K562 (cell line): ENCODE results near the gene BIRC5. TPM values are rescaled to one million over a fixed set of nuclear protein-coding genes. Genes with fewer than 3 reads are reported as not detected.

Source experiments
- ATAC-seq: fragments of 200-7000 bp; cut with Tn5 transposase; 3 replicates; pipeline ENCODE4 v1.9.1; 2020; ENCODE audit warnings: moderate library complexity
- BruUV-seq: library from RNA; stranded (reverse); fragments of 400-500 nt; replicated peaks from 2 replicates; lab custom pipeline; 2021; lab: Mats Ljungman, UMichigan
- CTCF ChIA-PET: fragments of 300-600 bp; formaldehyde crosslinking; extraction: SDS; loops from one replicate; lab custom pipeline; 2021; ENCODE audit warnings: low intra/inter-chr PET ratio; lab: Yijun Ruan, JAX
- POLR2A ChIA-PET: fragments of 300-600, 350-650 bp; sonication (Branson Sonifier 250); formaldehyde crosslinking; extraction: SDS; loops from one replicate; lab custom pipeline; 2021; ENCODE audit warnings: antibody characterized with exemption, inconsistent platforms; lab: Yijun Ruan, JAX
- DNase-seq, 4 experiments: peaks; one replicate each; pipeline versions ENCODE4 v3.0.0 to v3.0.0-alpha.2; 2011 to 2018; ENCODE audit warnings: low spot score in 3 of 4, mixed read lengths in 3 of 4; ENCODE audit errors: extremely low read depth in 1 of 4
- FAIRE-seq: peaks from 2 replicates; lab custom pipeline; 2011; peaks lifted over from hg19 to GRCh38; lab: Jason Lieb, UNC
- H2AFZ ChIP-seq: 2 replicates; pipeline ENCODE4 v1.6.0; 2011; ENCODE audit warnings: low read depth, low read length, control low read depth, inconsistent platforms
- H3K27ac ChIP-seq: fragments of 200-600 bp; 3 replicates; pipeline ENCODE4 v1.8.0; 2011; ENCODE audit warnings: low read depth, mild to moderate bottlenecking, control low read depth, inconsistent platforms, low read length, moderate library complexity, mixed read lengths; ENCODE audit errors: extremely low read depth
- H3K27me3 ChIP-seq, 2 experiments: fragments of 300-600 bp in 1 of 2; 2 replicates in 1 of 2; 3 replicates in 1 of 2; pipeline versions ENCODE4 v1.6.0 to v1.8.0; 2011; ENCODE audit warnings: inconsistent platforms in 2 of 2, low read length in 2 of 2, mild to moderate bottlenecking in 1 of 2, mixed read lengths in 1 of 2, moderate library complexity in 1 of 2; ENCODE audit not compliant: control insufficient read depth in 2 of 2, insufficient read depth in 2 of 2
- H3K36me3 ChIP-seq: fragments of 300-600 bp; 3 replicates; pipeline ENCODE4 v1.8.0; 2011; ENCODE audit warnings: mild to moderate bottlenecking, low read length, inconsistent platforms; ENCODE audit not compliant: control insufficient read depth, insufficient read depth
- H3K4me1 ChIP-seq, 2 experiments: fragments of 200-600 bp in 1 of 2; replicated peaks in 1 of 2; 2 replicates in 1 of 2; 3 replicates in 1 of 2; pipeline versions ENCODE4 v1.5.1 to v1.8.0; 2011; ENCODE audit warnings: inconsistent platforms in 2 of 2, low read length in 2 of 2, mild to moderate bottlenecking in 1 of 2, mixed read lengths in 1 of 2, moderate library complexity in 1 of 2; ENCODE audit not compliant: control insufficient read depth in 2 of 2, insufficient read depth in 2 of 2
- H3K4me2 ChIP-seq: 2 replicates; pipeline ENCODE4 v1.6.1; 2011; ENCODE audit warnings: low read length, control low read depth, inconsistent platforms, mixed read lengths; ENCODE audit not compliant: insufficient read depth
- H3K4me3 ChIP-seq: fragments of 200-600 bp; sonication (generic), shearing (Covaris generic); 2 replicates; pipeline ENCODE4 v1.5.1; 2016; ENCODE audit warnings: control low read depth, inconsistent platforms
- H3K79me2 ChIP-seq: fragments of 200-600 bp; 3 replicates; pipeline ENCODE4 v1.8.0; 2011; ENCODE audit warnings: low read length, inconsistent platforms; ENCODE audit not compliant: control insufficient read depth, insufficient read depth
- H3K9ac ChIP-seq, 2 experiments: 2 replicates each; pipeline versions ENCODE4 v1.6.0 to v1.6.1; 2011; ENCODE audit warnings: low read depth in 2 of 2, low read length in 2 of 2, control low read depth in 1 of 2, inconsistent platforms in 1 of 2, mild to moderate bottlenecking in 1 of 2, mixed read lengths in 1 of 2; ENCODE audit not compliant: insufficient read depth in 1 of 2
- H3K9me1 ChIP-seq: one replicate; pipeline ENCODE4 v1.6.0; 2011; ENCODE audit warnings: inconsistent platforms, mild to moderate bottlenecking, low read length, moderate library complexity; ENCODE audit not compliant: control insufficient read depth, insufficient read depth
- H3K9me3 ChIP-seq: replicated peaks from 2 replicates; pipeline ENCODE4 v1.5.1; 2011; ENCODE audit warnings: low read depth, low read length, inconsistent platforms; ENCODE audit not compliant: control insufficient read depth, insufficient read depth
- H4K20me1 ChIP-seq: replicated peaks from 2 replicates; pipeline ENCODE4 v1.6.1; 2011; ENCODE audit warnings: low read length, inconsistent platforms, mixed read lengths; ENCODE audit not compliant: control insufficient read depth, insufficient read depth
- HMG20A ChIP-seq: fragments of 450-650 bp; formaldehyde crosslinking; conservative IDR thresholded peaks from 2 replicates; pipeline ENCODE4 v1.4.0; 2020; ENCODE audit warnings: mild to moderate bottlenecking, mixed read lengths
- JUNB ChIP-seq: fragments of 450-650 bp; formaldehyde crosslinking; conservative IDR thresholded peaks from 2 replicates; pipeline ENCODE4 v1.4.0; 2020; ENCODE audit warnings: mild to moderate bottlenecking
- XRCC4 ChIP-seq: IDR thresholded peaks from one replicate; pipeline ENCODE4 v1.6.1; 2011; ENCODE audit not compliant: insufficient read depth, insufficient read length; ENCODE audit errors: extremely low read depth
- WGBS: fragments of 100-300 bp; shearing (Covaris generic); methylation state at CpG from one replicate; pipeline ENCODE4 v1.1.6; 2016; ENCODE audit warnings: low coverage, mixed read lengths; ENCODE audit not compliant: insufficient coverage; ENCODE audit errors: missing lambda C conversion rate; 5-methylcytosine and 5-hydroxymethylcytosine counted together
- in situ Hi-C: fragments of 300-500 bp; cut with MboI; formaldehyde crosslinking; loops from 4 replicates; pipeline ENCODE4 v1.15.0; 2018; ENCODE audit warnings: inconsistent platforms, mixed read lengths
- intact Hi-C: fragments of 100-400 bp; cut with micrococcal nuclease; formaldehyde crosslinking; loops from 2 replicates; pipeline ENCODE4 v1.14.2; 2022
- polyA plus RNA-seq, 8 experiments: library from polyadenylated mRNA; depleted of rRNA in 4 of 8; stranded (reverse) in 5 of 8; unstranded in 3 of 8; fragments of >200 nt; fragmentation: Nextera tagmentation in 2 of 8; fragmentation: Illumina TruSeq in 1 of 8; extraction: Ambion mirVana in 2 of 8; extraction: Trizol in 1 of 8; gene quantifications; 2 replicates each; pipeline versions ENCODE4 v1.2.1 to v1.2.3, GENCODE V29; 2011 to 2014; ENCODE audit warnings: inconsistent platforms in 1 of 8, missing spikeins in 1 of 8
- total RNA-seq, 7 experiments: library from RNA; depleted of rRNA in 6 of 7; stranded (reverse); fragments of >200 nt in 6 of 7; fragmentation: Illumina TruSeq in 2 of 7; extraction: Trizol in 2 of 7; gene quantifications; 2 replicates each; pipeline versions ENCODE4 v1.2.1 to v1.2.3, GENCODE V29; 2011 to 2021; ENCODE audit warnings: low replicate concordance in 1 of 7
- TF ChIP-seq, protein P1 (sequence below): sonication (generic); formaldehyde crosslinking; IDR thresholded peaks from 2 replicates; pipeline ENCODE4 v1.8.1; 2023; ENCODE audit warnings: mild to moderate bottlenecking, missing genetic modification reagents

Gene BIRC5
- total and polyA plus RNA-seq, 9 of the 15 experiments (the other 6 are each of a cell fraction or from before 2014, with no cell fraction given), result 64.4 to 140 (median 101) TPM

GRCh38 chr17:78223765-78224164 lies 9.7 kb downstream of the BIRC5 start:
- BruUV-seq, result no TSS peak
- Histone ChIP-seq H3K9me1 (no peaks in the 10 kb centered on the region), H3K4me3 (no peak overlapping the region), H3K4me2 (no peak overlapping the region), H3K9me3 (no peaks in the 10 kb centered on the region), H3K79me2 (peaks cover 6% of the 10 kb centered on the region; the same call in 1 of the 3 replicates), H3K9ac (no peak overlapping the region), H2AFZ (no peak overlapping the region), H3K36me3 (peaks cover 63% of the 10 kb centered on the region; the same call in 2 of the 3 replicates), H3K4me1 (peaks cover 0 to 12% of the 10 kb centered on the region in 2 experiments; a peak in 3 of 5 replicates), H4K20me1 (0 out of 2 replicates have a peak, but pooled peaks cover 2% of the 10 kb centered on the region)
- in situ Hi-C loops, result no loop called here
- ATAC-seq, result no peak
- CTCF ChIA-PET, result no interaction called here
- DNase-seq, result no peak
- POLR2A ChIA-PET, result interaction anchor here (0.5 to 4.3 kb wide), 4 partner anchors 9 to 96 kb away, joined by 3 to 30 read pairs (median 3); partner anchors contain the start of gene BIRC5
- 85% methylated on average over 3 of the region's 3 CpGs for WGBS
- intact Hi-C loops, result no loop called here
- FAIRE-seq, result no peak
- TF ChIP-seq XRCC4 (no peak), JUNB (CRISPR knock-in tag) (no peak), HMG20A (CRISPR knock-in tag) (no peak)
- TF ChIP-seq, protein P1, sequence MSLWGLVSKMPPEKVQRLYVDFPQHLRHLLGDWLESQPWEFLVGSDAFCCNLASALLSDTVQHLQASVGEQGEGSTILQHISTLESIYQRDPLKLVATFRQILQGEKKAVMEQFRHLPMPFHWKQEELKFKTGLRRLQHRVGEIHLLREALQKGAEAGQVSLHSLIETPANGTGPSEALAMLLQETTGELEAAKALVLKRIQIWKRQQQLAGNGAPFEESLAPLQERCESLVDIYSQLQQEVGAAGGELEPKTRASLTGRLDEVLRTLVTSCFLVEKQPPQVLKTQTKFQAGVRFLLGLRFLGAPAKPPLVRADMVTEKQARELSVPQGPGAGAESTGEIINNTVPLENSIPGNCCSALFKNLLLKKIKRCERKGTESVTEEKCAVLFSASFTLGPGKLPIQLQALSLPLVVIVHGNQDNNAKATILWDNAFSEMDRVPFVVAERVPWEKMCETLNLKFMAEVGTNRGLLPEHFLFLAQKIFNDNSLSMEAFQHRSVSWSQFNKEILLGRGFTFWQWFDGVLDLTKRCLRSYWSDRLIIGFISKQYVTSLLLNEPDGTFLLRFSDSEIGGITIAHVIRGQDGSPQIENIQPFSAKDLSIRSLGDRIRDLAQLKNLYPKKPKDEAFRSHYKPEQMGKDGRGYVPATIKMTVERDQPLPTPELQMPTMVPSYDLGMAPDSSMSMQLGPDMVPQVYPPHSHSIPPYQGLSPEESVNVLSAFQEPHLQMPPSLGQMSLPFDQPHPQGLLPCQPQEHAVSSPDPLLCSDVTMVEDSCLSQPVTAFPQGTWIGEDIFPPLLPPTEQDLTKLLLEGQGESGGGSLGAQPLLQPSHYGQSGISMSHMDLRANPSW (CRISPR knock-in tag), result no peak
- TF ChIP-seq, all 486 proteins: peak for 0
- Histone ChIP-seq H3K27me3 (no peaks in the 10 kb centered on the region), H3K27ac (no peak overlapping the region)
